HG02973 (cell line): Measurements from ENCODE around the gene CYP39A1.
"Not testable (repeated sequence)": the region's sequence is repeated elsewhere in the genome, so short reads cannot be mapped to it uniquely, and the experiment has no call there.

Experiments
- ATAC-seq: cut with Tn5 transposase; IDR thresholded peaks from one replicate; pipeline ENCODE4 v1.9.1; 2021; ENCODE audit warnings: moderate library complexity; ENCODE audit not compliant: unreplicated experiment

CYP39A1 gene

GRCh38 chr6:46651006-46651405, 1.6 kb downstream of the CYP39A1 start:
- no peak for ATAC-seq

- ATAC-seq, result no peak
These were observed 3.6 kb downstream of the CYP39A1 start for GRCh38 chr6:46648869-46649492.

- ATAC-seq, result not testable (repeated sequence)
These were observed 4.5 kb downstream of the CYP39A1 start for GRCh38 chr6:46648108-46648507.

GRCh38 chr6:46645265-46645664, 7.4 kb downstream of the CYP39A1 start:
- no peak for ATAC-seq

GRCh38 chr6:46642928-46643751, 9.5 kb downstream of the CYP39A1 start:
- ATAC-seq, result no peak

GRCh38 chr6:46638650-46639049, 14.0 kb downstream of the CYP39A1 start:
- no peak for ATAC-seq

DNA sequence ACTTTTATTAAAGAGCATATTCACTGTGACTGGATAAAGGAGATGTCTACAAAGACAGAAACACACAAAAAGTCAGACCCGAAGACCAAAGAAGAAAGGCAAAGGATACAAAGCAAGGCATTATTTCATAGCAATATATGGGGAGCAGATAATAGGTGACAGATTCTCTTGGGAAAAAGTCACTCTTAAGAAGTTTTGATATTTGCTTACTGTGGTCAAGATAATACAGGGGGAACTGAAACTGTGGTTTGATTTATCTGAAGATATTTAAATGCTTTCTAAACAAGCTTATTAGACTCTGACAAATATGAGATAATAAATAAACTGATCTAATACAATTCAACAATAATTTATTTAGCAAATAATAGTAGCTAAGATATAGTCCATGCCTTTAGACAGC, 14.7 kb downstream of the CYP39A1 start:
- no peak for ATAC-seq

- no peak for ATAC-seq
These were observed 15.5 kb downstream of the CYP39A1 start for GRCh38 chr6:46637145-46637544.

GRCh38 chr6:46635462-46635861, 17.2 kb downstream of the CYP39A1 start:
- no peak for ATAC-seq

GRCh38 chr6:46632053-46632452, 20.6 kb downstream of the CYP39A1 start:
- no peak for ATAC-seq

DNA sequence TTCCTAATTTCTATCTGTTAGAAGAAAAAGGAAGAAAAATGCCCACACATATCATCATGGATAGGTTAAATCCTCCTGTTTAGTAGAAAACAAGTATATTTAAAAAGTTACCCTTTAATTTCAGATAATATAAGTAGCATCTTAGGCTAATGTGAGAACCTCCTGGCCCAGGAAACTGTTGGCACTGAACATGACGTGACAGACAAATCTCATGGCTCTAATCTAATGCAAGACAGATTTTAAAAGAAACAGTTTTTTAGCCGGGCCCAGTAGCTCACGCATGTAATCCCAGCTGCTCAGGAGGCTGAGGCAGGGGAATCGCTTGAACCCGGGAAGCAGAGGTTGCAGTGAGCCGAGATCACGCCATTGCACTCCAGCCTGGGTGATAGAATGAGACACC, 22.9 kb downstream of the CYP39A1 start:
- no peak for ATAC-seq

DNA sequence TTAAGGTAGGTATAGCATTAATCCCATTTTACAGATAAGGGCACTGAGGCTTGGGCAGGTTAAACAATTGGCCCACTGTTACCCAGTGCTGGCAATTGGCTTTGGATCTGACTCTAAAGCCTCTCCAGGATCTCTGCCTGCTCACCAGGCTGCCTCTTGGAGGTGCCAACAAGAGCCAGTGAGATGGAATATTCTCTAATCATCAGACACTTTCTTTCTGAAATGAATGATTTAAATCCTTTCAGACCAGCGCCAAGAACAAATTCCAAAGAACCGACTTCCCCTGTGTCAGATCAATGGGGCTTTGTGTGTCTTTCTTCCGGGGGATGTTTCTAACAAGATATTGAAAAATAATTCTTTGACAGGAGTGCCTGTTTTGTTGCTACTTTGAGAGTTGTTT, 23.6 kb downstream of the CYP39A1 start:
- ATAC-seq, result no peak

- ATAC-seq, result no peak
These were observed 24.1 kb downstream of the CYP39A1 start for GRCh38 chr6:46628498-46628897.

- no peak for ATAC-seq
These were observed 25.6 kb downstream of the CYP39A1 start for GRCh38 chr6:46626976-46627375.

DNA sequence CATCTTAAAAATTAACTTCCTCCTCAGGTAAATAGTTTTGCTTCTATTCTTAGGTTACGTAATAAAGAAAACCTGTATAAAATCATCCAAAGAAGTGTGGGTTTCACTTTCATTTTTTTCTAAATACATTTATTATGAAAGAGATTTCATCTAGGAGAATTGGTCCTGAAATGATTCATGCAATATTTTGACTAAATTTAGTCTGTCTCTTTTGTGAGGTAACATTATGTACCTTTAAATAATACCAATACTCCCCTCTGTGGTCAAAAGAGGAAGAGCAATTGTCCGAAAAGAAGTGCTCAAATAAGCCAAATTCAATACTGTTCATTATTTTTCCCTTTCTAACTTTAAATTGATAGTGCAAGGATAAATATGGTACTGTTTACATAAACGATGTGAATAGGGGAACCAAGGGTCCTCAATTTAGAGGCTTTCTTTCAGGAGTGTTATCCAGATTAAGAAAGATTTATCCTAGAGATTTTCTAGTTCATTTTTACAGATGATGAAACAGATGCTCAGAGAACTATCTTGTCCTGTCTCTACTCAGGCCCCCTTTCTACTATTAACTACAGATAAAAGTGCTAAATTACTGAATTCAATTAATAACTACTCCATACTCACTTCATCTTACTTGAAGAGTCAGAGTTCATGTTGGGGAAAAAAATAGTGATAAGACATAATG, 26.2 kb downstream of the CYP39A1 start:
- ATAC-seq, result no peak

DNA sequence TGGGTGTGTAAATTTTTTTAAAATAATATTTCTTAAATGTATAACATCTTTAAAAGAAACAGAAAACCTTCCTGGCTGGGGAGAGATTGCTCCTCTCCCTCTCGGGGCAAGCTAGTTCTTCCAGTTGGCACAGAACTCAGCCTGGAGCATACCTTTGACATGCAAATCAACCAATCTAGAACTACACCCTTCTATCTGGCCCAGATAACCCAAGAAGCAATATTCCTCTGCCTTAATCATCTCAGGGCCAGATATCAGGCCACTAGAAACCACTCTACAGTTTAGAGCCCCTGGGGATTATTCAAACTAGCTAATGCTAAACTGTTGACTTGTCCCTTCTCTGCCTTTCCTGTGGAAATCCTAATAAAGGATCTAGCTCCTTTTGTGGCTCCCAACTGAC, 33.9 kb downstream of the CYP39A1 start:
- ATAC-seq, result no peak

GRCh38 chr6:46612645-46613044, 40.0 kb downstream of the CYP39A1 start:
- ATAC-seq, result no peak

DNA sequence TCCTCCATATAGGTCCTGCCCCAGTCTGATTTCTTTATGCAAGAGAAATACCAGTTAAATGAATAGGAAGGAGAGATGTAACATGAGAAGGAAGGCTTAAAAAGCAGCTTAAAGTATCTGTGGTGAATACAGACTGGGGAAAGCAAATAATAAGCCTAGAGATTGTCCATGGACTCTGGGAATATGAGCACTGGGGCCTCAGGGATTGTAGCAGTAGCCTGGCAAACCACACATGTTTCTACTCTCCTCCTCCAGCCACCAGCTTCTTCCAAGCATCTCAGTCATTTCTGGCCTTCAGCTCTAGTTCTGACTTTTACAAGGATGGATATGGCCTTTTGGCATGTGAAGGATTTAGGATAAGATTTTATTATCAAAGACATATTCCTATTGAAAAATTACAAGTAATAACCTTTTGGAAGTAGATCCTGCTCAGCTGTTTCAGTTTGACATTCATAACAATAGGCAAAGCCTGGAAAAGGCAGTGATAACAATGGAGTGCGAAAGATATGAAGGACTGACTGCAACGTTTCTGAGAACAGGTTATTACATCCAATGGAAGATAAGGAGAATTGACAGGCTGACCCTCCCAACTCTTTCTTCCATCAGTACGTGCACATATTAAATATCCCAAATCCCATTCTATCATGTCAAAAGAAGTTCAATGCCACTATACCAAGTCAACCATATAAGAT, 41.6 kb downstream of the CYP39A1 start:
- ATAC-seq, result no peak

DNA sequence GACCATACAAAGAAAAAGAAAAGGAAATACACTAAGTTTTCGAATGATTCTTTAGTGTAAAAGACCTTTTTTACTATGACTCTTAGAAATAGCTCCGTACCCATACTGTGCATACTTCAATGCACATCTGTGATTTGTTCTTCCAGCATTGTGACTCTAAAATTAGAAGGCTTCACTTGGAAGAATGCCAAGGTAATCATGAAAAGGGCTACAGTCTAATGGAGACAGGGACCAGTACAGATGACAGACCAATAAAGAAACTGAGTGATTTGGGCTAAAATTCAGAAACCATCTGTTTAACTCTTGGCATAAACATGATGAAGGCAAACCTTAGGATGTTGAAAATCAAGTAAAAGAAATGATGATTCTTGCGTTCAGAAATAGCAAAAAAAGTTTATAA, 46.3 kb downstream of the CYP39A1 start:
- ATAC-seq, result no peak

DNA sequence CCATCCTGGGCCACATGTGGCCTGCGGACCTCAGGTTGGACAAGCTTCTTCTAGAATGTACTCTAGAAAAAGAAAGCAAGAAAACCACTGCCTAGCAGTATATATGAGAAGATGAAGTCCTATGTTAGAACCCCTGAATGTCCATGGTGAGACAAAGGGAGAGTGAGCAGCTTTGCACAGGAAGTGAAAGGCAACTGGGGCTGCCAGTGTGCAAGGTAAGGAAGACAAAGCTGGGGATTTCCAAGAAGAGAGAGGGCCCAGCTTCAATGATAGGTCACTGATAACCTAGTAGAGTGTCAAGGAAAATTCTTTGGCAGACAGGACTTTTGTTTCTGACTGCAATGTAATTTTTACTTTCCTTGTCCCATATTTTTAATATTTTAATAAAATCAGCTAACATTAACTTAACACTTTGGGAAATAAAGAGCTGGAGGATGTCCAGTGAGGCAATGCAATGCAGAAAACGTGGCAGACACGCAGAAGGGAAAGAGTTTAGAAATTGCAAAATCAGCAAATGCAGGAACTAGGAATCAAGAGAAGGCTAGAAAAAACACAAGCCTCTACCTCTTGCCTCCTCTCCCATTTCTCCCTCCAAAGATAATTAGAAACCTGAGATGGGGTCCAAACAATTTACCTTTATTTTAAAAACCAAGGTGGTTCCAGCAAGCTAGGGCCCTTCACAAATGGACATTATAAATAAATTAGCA, 47.4 kb downstream of the CYP39A1 start:
- ATAC-seq, result no peak

DNA sequence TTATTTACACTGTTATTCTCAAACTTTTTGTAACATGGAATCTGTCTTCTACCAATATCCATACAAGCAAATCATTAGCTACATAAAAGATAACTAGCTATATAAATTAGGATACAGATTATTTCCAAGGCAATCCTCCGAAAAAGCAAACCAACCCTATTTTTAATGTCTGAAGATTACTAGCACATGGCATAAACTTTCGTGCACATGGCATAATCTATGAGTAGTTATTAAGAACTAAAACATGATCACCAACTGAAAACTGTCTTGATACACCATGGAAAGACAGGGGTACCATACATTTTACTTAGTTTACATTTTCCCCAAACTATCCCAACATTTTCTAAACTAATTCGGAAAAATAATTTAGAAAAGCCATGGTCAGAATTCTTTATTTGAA, 54.4 kb downstream of the CYP39A1 start:
- no peak for ATAC-seq
